GM19099 (cell line): ENCODE data around the gene FAM117A.

Experiments
- POLR2A ChIP-seq: IDR thresholded peaks from 3 replicates; pipeline ENCODE4 v1.6.1; 2011; ENCODE audit warnings: low read depth; ENCODE audit not compliant: insufficient read length; ENCODE audit errors: extremely low read depth

The FAM117A gene

DNA sequence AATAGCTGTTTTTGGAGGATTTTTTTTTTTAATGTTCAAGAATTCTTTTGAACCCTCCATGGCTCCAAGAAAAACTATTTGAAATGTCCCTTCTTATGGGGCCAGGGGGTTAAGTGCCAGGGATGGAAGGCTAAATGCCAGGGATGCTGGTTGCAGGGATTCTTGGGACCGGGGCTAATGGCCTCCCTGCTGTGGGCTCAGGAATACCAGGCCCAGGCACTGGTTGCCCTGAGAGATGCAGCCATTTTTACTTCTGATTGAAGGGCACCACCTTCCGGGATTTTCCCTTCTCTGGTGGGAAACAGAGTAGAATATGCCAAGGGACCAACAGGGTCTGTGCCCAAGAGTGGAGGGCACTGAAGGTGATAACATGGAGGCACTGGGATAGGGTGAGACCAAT, 13.6 kb upstream of the FAM117A start:
- TF ChIP-seq POLR2A = no peak

DNA sequence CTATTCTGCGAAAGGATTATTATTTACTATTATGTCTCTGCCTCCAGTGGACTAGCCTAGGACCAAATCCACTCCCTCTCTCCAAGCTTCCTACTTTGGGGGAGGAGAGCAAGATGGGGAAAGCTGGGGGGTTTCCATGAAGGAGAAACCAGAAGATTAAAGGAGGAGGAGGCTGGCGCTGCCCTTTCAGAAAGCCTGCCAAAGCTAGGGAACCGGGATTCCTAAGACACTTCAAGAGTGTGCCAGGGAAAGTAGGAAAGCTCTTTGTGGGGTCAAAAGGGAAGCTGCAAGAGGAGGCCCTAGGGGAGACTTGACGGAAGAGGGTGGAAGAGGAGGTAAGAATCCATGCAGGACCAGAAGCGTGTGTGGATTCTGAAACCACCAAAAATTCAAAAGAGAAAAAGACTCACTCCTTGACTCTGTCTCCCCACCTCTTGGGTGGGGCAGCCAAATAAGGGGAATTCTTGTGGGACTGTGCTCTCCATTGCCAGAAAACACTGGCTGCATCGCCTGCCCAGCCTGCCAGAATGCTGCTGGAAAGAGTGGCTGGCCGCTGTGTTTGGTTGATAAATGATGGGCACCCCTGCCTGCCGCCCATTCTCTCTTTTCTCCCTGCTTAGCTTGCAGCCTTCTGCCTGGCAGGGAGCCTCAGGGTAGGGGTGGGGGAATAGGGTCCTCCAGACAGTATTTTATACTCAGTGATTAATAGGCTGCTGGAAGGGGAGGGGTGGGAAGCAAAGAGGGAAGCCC, 12.8 kb upstream of the FAM117A start:
- TF ChIP-seq POLR2A = no peak

GRCh38 chr17:49775546-49776260, 11.8 kb upstream of the FAM117A start:
- no peak for TF ChIP-seq POLR2A

DNA sequence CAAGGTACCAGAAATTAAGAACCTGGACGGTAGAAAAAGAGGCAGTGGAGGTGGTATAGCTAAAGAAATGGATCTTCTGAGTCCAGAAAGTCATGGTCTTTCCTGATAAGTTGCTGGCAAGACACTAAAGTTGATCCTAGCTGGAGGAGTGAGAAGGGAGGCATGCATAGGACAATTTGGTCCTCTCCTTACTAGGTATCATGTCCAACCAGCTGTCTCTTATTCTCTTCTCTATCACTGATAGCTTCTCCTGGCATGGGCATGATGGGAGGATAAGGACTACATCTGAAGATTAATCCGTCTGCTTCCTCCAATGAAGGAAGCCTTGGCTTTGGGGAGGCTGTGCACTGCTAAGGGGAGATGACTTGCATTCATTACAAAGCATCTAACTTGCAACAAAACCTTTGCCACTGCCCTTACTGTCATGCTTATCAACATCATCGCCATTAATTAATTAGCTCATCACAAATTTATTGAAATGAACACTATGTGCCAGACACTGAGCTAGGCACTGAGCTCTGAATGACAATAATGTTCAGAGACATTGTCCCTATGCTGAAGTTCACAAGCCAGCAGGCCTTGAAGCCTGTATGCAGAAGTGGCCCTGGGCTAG, 3.1 kb upstream of the FAM117A start:
- TF ChIP-seq POLR2A = no peak

DNA sequence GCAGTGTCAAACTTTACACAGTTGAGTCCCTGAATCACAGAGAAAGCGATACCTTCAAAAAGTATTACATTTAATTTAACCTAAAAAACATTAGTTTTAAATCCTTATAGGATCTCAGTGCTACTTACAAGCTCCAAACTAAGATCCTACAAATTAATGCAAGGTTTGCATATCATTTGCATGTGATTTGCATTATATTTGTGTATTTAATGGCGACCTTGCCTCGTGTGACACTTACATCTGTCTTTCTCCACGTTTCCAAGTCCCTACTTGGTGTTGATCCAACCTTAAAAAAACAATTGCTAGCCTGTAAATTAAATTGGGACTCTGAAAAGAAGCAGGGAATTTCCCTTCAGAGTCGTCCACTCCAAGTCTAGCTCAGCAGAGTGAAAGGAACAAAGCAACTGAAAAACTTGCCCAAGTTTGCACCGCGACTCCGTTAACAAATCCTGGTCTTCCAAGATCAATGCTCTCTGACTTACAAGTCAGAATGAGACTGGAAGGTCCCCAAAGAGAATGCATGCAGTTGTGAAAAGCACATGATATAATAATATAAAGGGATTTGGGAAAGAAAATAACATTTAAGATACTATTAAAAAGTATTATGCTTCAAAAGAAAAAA, 739 bp upstream of the FAM117A start:
- TF ChIP-seq POLR2A = no peak

- no peak for TF ChIP-seq POLR2A
Measured at GRCh38 chr17:49762151-49762941, 1.6 kb downstream of the FAM117A start.

DNA sequence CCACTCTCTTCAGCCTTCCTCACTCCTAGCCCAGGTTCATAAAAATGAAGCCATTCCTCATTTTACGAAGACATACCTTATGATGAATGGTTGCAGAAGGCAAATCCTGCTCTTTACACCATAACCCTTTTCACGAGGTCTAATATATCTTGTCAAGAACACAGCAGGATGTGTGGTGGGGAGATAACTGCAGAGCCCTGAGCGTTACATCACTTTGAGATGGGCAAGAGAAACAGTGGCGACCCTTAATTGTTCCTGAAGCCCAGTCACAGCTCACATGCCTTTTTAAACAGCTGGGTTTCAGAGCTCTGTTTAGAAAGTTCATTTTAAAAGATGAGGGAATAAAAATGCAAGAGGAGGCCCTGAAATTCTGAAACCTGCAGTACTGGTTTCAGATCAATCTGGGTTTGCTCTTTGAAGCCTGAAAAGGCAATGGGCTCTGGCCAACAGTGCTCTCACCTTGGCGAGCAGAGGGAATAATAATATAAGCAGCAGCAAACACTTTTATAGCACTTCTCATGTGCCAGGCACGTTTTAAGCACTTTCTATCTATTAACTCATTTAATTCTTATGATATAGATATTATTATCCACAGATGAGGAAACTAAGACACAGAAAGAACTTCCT, 2.9 kb downstream of the FAM117A start:
- no peak for TF ChIP-seq POLR2A

DNA sequence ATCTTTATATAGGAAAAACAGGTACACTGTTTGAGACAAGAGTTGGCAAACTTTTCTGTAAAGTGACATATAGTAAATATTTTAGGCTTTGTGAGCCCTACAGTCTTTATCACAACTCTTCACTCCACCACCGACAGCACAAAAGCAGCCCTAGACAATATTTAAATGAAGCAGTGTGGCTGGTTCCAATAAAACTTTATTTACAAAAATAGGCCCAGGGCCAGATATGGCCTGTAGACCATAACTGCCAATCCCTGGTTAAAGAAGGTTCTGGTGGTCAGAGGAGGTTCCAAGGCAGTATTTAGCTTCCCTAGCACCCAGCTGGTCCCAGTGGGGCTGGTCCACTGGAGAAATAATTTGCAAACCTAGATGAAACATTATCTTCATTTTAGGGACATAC, 3.6 kb downstream of the FAM117A start:
- no peak for TF ChIP-seq POLR2A

DNA sequence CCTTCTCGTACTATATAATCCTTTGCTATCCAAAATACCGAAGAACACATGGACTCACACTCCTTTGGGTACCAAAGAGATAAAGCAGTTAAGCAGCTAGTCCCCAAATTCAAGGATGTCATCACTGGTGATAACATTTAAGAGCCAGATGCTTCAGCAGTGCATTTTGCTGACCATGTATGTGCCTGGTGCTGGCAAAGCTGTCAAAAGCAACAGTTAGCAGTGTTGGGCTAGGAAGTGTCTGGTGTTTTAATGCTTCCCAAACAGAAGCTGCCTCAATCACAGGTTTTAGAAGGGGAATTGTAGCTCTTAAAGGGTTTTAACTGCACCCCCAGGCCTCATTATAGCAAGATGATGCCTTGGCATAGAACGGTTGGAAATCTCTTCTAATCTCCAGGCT, 4.7 kb downstream of the FAM117A start:
- TF ChIP-seq POLR2A = no peak

DNA sequence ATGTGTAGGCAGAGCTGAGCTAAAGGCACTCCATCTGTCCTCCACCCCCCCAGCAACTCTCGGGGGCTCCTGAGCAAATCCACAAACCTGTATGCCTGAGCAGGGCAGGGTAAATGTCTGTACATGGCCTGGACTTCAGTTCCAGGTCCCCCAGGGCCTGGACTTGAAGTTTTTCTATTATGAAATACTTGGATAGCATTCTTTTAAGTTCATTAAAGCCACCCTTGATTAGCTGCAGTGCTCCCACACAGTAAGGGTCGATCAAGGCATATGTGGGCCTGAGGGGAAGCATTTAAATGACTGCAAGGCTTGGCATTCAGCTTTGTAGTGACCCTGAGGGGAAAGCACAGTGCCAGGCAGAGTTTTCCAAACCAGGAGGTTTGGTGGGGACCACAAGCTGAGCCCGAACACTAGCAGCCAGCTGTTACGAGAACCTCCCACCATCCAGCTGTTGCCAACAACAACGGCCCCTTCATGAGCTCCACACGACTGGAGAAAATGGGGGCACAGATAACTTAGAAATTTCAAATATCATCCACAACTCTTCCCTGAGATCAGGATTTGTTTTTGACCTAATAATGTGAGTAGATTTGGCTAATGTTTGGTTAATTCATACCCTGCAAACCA, 6.7 kb downstream of the FAM117A start:
- TF ChIP-seq POLR2A = no peak

- no peak for TF ChIP-seq POLR2A
Measured at GRCh38 chr17:49756323-49757150, 7.4 kb downstream of the FAM117A start.

GRCh38 chr17:49755663-49756283, 8.2 kb downstream of the FAM117A start:
- no peak for TF ChIP-seq POLR2A

DNA sequence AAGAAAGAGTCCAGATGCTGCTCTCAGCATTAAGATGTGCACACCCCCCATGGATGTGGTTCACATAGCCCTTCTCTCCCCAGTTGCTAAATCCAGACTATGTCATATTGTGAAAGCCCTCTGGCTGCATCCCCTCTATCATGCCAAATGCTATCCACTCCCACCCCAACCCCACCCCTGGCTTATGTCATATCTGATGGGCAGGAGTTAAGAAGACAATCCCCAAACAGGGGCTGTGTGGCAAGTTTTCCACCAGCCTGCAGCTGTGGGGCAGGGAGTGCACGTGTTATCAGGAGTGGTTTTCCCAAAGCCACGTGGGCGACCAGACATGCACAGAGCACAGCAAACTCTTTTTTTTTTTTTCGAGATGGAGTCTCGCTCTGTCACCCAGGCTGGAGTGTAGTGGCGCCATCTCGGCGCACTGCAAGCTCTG, 10.0 kb downstream of the FAM117A start:
- no peak for TF ChIP-seq POLR2A
